NCI-H187 treated with DMSO at 0.1 percent for 48 hours (cell line): ENCODE measurements around the gene HOXB2.

Experiments used
- DNase-seq: peaks from one replicate; lab custom pipeline; 2025; lab: John Stamatoyannopoulos, UW

HOXB2 gene

GRCh38 chr17:48565925-48566710, 21.2 kb upstream of the HOXB2 start:
- DNase-seq = no peak

GRCh38 chr17:48565022-48565554, 20.2 kb upstream of the HOXB2 start:
- DNase-seq = no peak

DNA sequence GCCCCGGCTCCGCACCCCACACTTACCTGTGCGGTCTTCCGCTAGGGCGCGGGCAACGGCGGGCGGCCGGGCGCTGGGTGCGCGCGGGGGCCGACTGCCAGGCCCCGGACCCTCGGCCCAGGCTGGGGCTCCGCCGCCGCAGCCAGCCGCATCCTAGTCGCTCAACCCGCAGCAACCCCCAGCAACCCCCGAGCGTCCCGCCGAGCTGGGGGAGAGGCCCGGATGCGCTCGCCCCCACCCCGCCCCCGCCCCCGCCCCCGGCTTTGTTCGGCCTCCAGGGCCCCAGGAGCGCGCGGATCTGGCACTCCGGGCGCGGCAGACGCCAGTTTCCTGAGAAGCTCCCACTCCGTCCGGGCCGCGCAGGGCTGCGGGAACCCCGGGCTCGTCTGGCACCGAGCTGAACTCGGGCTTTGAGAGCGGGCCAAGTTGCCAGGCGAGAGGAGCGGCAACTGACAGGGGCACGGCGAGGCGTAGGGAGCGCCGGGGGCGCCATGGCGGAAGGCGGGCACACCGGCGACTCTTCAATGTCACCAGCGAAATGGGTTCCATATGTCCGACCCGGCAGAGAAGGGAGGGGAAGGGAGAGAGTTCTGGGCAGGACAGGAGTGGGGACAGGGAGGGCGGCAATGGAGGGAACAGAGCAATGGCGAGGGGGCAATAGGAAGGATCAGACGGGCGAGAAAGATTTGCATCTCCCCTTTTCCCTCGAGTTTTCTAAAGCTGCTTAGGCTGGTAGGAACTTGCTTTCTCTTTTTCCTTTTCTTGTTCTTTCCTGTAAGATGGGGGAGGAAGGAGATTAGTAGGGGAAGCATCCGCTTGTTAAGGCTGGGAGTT, 19.5 kb upstream of the HOXB2 start:
- no peak for DNase-seq

DNA sequence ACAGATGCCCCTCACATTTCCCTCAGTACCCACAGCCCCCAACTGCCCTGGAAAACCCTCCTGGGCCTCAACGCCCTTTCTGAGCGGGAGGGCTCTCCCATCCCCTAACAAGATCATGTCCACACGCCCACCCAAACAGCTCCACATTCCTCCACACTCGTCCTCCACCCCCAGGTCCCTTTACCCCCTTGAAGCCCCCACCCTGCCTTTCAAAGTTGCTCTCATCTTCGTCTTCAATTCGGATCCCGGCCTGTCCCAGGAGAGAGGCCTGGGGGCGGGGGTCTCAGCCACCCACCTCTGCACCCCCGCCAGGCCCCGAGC, 18.9 kb upstream of the HOXB2 start:
- no peak for DNase-seq

DNA sequence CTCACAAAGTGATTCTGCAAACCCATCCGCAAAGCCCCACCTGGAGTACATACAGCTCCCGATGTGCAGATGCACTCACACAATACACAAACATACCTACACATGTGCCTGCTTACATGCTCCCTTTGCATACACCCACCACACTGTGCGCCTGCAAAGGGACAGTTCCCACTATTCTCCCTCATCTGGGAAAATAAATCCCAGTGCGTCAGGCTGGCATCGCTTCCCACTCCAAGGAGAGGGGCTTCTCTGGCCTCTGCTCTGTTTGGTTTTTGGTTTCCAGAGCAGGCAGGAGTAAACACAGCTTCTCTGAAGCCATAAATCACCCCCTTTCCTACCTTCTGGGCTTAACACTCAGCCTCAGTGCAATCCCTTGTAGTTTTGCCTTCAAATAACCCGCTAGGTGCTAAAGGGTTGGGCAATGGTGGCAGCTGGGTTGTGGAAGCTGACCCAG, 18.5 kb upstream of the HOXB2 start:
- DNase-seq = no peak

DNA sequence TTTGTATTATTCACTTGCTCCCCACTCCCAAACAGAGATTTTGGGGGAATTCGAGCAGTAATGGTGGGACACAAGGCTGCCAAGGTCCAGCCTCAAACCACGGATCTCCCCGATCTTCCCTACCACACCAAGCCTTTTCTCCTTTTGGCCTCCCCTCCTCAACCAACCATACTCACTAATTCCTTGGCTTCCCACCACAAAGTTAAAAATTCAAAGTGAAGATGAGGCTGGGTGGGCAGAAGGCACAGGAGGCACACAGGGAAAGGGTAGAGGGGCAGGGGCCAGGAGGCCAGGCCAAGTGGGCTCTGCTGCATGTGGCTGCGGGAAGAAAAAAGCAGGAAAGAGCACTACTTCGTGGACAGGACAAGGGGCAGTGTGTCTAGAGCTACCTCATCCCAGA, 18.0 kb upstream of the HOXB2 start:
- no peak for DNase-seq

DNA sequence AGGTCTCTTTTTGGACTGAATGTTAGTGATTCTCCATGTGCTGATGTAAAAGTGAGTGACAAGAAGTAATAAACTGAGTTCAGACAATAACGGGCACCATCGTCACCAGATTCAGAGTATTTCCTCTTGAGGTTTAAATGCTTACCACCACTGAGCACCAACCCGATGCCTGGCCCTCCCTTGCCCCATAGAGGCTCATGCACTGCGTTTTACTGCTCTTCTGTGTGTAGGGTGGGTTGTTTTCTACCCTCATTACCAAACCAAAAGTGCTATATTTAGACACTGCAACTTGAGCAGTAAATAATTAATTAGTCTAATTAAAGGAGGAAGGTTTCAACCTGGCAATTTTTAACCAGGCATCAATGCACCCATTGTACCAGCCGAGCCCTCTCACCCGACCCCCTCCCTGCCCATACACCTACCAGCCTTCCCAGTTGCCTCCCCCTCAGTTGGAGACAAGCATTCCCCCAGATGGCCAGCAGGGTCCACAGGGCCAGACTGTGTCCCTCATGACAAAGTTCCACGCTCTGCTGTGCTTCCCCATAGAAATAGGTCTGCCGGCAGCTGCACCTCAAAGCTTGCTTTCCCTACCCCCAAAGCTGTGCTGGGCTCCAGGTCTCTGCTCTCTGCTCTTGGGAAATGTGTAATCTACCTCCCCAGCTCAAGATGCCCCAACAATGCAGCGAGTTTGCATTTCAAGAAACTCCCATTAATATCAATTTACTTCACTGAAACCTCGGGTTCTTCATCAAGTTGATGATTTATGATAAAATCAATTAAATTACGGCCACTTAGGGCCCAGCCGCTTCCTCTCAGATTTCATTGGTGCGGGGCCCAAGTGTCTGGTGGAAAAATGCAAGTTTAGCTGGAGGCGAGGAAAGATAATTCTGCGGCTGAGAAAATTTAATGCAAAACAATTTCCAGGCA, 17.2 kb upstream of the HOXB2 start:
- DNase-seq = no peak

- DNase-seq = no peak
Observed at GRCh38 chr17:48559840-48560817, 15.2 kb upstream of the HOXB2 start.

GRCh38 chr17:48559122-48559839, 14.4 kb upstream of the HOXB2 start:
- DNase-seq = no peak

- no peak for DNase-seq
Observed at GRCh38 chr17:48558831-48559121, 13.9 kb upstream of the HOXB2 start.

GRCh38 chr17:48558057-48558830, 13.3 kb upstream of the HOXB2 start:
- DNase-seq = no peak

- no peak for DNase-seq
Observed at GRCh38 chr17:48556576-48557401, 11.9 kb upstream of the HOXB2 start.

DNA sequence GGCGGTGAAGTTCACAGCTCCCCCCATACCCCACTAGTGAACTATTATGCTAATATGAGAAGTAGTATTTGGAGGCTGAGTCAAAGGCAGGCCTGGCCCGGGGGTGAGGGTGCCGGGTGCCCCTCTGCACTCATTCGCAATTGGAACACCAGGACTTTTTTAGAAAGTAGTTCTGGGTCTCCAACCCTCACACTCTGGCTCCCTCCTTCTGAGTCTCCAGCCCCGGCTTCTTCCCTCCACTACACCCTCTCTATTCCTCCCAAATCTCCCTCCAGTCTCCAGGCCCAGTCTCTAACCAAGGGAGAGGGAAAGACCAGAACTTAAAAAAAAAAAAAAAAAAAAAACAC, 11.3 kb upstream of the HOXB2 start:
- no peak for DNase-seq

DNA sequence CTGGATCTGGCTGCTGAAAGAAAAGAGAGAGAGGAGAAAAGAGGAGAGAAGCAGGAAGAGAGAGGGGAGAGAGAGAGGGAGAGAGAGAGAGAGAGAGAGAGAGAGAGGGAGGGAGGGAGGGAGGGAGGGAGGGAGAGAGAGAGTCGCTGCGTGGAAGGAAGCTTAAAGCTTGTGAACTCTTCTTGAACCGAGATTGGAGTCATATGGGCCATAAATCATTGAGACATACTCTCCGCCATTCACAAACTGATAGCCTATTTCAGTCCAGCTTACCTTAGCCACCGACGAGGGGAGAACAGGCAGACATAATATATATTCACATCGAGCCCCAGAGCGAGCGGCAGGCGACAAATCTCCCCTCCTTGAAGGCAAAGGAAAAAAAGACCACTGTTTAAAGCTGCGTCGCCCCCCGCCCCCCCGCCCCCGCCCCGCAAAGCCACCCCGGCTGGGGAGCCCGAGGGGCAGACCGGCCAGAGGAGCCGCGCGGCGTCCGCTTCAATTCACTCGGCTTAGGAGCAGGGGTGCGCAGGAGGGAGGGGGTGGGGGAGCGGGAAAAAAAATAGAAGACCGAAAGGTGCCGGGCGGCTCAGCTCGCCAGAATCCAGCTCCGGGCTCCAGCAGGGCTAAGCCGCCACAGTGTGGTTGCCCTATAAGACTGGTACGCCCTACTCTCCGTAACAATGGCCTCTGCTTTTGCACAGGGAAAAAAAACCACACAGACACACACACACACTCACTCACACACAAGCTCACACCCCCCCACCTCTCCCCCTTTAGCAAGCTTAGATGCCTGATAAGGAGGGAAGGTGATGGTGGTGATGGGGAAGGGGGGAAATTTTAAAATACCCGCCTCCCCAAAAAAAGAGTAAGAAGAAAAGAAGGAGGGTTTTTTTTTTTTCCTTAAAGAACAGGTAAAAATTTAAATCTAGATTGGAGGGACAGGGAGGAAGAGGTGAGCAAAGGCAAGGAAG, 10.6 kb upstream of the HOXB2 start:
- peak; percentile 88 for DNase-seq

DNA sequence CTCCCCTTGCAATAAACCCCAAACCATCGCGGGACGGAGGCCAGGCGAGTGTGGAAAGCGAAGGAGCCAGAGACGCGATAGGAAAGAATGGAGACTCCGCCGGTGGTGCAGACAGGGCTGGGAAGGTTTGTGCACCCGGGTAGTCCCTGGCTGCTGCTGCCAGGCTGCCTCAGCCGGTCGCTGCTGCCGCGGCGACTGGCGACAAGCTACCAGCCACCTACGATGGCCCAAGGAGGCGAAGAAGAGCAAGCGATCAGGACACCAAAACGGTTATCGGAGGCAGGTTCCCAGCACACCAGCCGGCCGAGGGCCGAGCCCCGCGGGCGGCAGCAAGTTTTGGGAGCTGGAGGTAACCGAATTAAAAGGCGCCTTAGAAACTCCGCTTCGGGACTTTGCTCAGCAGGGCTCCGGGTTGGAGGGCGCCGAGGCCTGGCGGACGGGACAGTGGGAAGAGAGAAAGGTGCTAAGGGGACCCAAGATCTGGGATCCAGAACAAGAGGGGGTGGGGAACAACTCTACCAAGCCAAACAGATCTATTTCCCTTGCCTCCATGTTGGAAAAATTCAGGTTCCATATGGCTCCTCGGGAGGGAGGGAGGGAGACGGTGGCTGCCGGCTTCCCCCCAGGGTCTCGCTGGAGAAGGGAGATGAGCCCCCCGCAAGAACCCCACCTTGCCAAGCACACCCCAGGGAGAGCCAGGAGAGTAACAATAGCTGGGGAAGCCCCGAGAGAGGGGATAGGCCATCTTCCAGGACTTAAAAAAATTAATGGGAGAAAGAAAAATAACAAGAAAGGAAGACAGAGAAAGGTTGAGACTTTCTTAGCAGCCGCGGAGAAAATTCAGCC, 9.7 kb upstream of the HOXB2 start:
- DNase-seq = no peak

DNA sequence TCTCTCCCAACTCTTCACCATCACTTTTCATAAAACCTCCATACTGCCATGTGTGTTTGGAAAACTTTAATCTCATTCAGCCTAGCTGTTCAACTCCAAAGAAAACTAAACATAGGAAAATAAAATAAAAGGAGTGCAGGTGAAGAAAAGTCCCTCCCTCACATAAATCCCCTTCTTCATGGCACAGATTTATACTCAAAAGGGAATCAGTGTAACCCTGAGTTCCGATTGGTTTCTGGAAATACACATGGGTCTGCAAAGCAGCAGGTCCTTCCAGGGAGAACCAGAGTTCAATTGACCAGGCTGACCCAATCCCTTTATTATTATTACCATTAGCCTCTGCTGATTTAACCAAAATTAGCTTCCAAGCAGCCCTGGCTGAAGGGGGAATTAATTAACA, 8.9 kb upstream of the HOXB2 start:
- no peak for DNase-seq

- no peak for DNase-seq
Observed at GRCh38 chr17:48553190-48553547, 8.3 kb upstream of the HOXB2 start.
